Lung (tissue), 12 donors: ENCODE data around the gene NUP188. TPM values are rescaled to one million over a fixed set of nuclear protein-coding genes. Genes with fewer than 3 reads are reported as not detected.

Experiments used
- ATAC-seq: fragments of 200-7000 bp; cut with Tn5 transposase; one replicate; pipeline ENCODE4 v1.9.1; 2020; ENCODE audit warnings: moderate number of reproducible peaks; ENCODE audit not compliant: insufficient read depth, low FRiP score
- DNase-seq, 3 donors: peaks; one replicate each; pipeline ENCODE4 v3.0.0-alpha.2; 2013 to 2017
- H3K27ac ChIP-seq, 2 donors: one replicate each; pipeline ENCODE4 v1.5.1; 2013; ENCODE audit warnings: mild to moderate bottlenecking in 2 of 2, moderate library complexity in 2 of 2, control low read depth in 1 of 2, inconsistent platforms in 1 of 2, low read depth in 1 of 2, low read length in 1 of 2
- H3K27me3 ChIP-seq, 3 donors: one replicate each; pipeline ENCODE4 v1.5.1; 2013; ENCODE audit warnings: low read length in 2 of 3; ENCODE audit not compliant: control insufficient read depth in 3 of 3, insufficient read depth in 3 of 3
- H3K36me3 ChIP-seq, 4 donors: one replicate each; pipeline ENCODE4 v1.5.1; 2013; ENCODE audit warnings: low read length in 4 of 4, mild to moderate bottlenecking in 1 of 4, moderate library complexity in 1 of 4; ENCODE audit not compliant: control insufficient read depth in 4 of 4, insufficient read depth in 4 of 4
- H3K4me1 ChIP-seq, 5 donors: one replicate each; pipeline ENCODE4 v1.5.1; 2013; ENCODE audit warnings: low read length in 5 of 5, mild to moderate bottlenecking in 2 of 5, moderate library complexity in 1 of 5; ENCODE audit not compliant: control insufficient read depth in 5 of 5, insufficient read depth in 5 of 5
- H3K4me3 ChIP-seq: one replicate; pipeline ENCODE4 v1.5.1; 2013; ENCODE audit warnings: mild to moderate bottlenecking, control low read depth, moderate library complexity
- H3K9ac ChIP-seq, 2 donors: one replicate each; pipeline ENCODE4 v1.5.1; 2013; ENCODE audit warnings: low read length in 2 of 2, control low read depth in 1 of 2; ENCODE audit not compliant: insufficient read depth in 1 of 2
- H3K9me3 ChIP-seq, 4 donors: one replicate each; pipeline ENCODE4 v1.5.1; 2013; ENCODE audit warnings: low read length in 3 of 4, mild to moderate bottlenecking in 1 of 4, moderate library complexity in 1 of 4; ENCODE audit not compliant: control insufficient read depth in 4 of 4, insufficient read depth in 3 of 4
- WGBS, 2 donors: extraction: QIAGEN DNeasy Blood & Tissue Kit; methylation state at CpG; one replicate each; pipeline ENCODE4 v1.1.7; 2013; 5-methylcytosine and 5-hydroxymethylcytosine counted together
- polyA plus RNA-seq, 2 donors: library from polyadenylated mRNA; stranded (reverse); fragments of 200-250 nt; gene quantifications; one replicate each; pipeline ENCODE4 v1.2.1, GENCODE V29; 2013
- total RNA-seq, 2 donors: library from RNA; depleted of rRNA in 1 of 2; stranded (reverse); fragments of >200 nt in 1 of 2; gene quantifications; one replicate each; pipeline ENCODE4 v1.2.1, GENCODE V29; 2014 to 2021
- TF ChIP-seq, protein P1 (sequence below): IDR thresholded peaks from 2 replicates; pipeline ENCODE4 v1.5.1; 2012; ENCODE audit warnings: mild to moderate bottlenecking; ENCODE audit errors: control extremely low read depth, extremely low read depth
- donor health status: control.
- donor health status: control.
- donor health status: Bipolar disorder and iron deficiency.
- donor health status: healthy.
- donor health status: DM: yes; HTN: yes; CAD: no.

The NUP188 gene
- total and polyA plus RNA-seq, 4 donors: 17.0 to 48.5 (median 32.1) TPM

DNA sequence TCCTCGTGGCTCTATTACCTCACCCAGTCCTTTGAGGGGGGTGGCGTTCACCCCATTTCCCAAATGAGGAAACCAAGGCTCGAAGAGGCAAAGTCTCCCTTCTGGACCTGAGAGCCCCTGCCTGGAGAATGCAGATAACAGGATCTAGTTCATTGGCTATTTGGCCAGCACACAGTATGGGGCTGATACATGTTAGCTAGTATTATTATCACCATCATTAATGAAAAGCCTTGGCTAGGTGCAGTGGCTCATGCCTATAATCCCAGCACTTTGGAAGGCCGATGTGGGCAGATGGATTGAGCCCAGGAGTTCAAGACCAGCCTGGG is 76.4 kb downstream of the NUP188 start:
- no peak overlapping the region for H3K9ac ChIP-seq
- WGBS, 2 donors: 66 to 70% methylated on average over 4 of the region's 4 CpGs

DNA sequence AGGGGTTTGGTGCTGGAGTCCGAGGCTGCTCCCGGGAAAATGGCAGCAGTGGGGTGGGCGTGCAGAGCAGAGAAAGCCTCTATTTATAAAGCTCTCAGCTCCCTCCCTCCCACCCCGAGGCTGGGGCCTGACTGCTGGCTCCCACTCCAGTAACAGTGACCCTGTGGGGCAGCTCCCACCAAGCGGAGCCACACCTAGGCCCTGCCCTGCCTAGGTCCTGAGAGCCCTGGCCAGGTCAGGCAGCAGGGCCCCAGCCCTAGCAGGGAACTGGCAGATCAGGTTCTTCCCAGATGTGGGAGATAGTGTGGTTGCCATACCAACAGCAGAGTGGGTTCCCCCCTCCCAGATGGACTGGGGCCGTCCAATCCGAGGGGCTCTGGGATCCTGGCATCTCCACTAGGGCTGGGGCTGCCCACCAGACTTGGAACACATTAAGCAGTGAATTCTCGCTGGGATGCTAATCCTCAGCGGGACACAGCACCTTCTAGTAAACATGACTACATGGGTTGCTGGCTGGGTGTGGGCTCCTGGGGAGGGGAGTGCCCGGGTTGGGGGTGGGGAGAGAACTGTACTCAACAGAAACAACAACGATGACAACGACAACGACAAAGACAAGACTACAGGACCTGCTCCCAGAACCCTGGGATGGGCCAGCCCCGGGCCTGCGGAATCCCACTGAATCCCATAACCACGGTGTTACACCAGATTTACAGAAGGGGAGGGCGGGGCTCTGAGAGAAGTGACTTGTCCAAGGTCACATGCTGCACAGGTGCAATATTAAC is 79.1 kb downstream of the NUP188 start:
- Histone ChIP-seq H3K27ac (peak overlapping the region in 1 of 2 donors; percentile 60), H3K36me3 (no peaks in the 10 kb centered on the region), H3K4me1 (peaks cover 0 to 13% (median 5%) of the 10 kb centered on the region in 5 donors), H3K4me3 (no peak overlapping the region), H3K9me3 (no peaks in the 10 kb centered on the region), H3K27me3 (no peaks in the 10 kb centered on the region), H3K9ac (no peak overlapping the region)
- 52 to 75% methylated on average over 17 of the region's 17 CpGs for WGBS, 2 donors
- ATAC-seq (no peak), DNase-seq (peak; percentile 51 to 66 (median 65))
- TF ChIP-seq, protein P1, sequence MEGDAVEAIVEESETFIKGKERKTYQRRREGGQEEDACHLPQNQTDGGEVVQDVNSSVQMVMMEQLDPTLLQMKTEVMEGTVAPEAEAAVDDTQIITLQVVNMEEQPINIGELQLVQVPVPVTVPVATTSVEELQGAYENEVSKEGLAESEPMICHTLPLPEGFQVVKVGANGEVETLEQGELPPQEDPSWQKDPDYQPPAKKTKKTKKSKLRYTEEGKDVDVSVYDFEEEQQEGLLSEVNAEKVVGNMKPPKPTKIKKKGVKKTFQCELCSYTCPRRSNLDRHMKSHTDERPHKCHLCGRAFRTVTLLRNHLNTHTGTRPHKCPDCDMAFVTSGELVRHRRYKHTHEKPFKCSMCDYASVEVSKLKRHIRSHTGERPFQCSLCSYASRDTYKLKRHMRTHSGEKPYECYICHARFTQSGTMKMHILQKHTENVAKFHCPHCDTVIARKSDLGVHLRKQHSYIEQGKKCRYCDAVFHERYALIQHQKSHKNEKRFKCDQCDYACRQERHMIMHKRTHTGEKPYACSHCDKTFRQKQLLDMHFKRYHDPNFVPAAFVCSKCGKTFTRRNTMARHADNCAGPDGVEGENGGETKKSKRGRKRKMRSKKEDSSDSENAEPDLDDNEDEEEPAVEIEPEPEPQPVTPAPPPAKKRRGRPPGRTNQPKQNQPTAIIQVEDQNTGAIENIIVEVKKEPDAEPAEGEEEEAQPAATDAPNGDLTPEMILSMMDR: no peak

More for the DNA sequence above, 76.4 kb downstream of the NUP188 start:
- peaks cover 0 to 13% (median 5%) of the 10 kb centered on the region in 5 donors for H3K4me1 ChIP-seq
- TF ChIP-seq, protein P1: no peak
- no peak for ATAC-seq
- H3K9me3 ChIP-seq: no peaks in the 10 kb centered on the region
- no peaks in the 10 kb centered on the region for H3K27me3 ChIP-seq
- no peak for DNase-seq
- H3K4me3 ChIP-seq: no peak overlapping the region
- peaks cover 0 to 1% (median 0%) of the 10 kb centered on the region in 4 donors for H3K36me3 ChIP-seq
- H3K27ac ChIP-seq: no peak overlapping the region

DNA sequence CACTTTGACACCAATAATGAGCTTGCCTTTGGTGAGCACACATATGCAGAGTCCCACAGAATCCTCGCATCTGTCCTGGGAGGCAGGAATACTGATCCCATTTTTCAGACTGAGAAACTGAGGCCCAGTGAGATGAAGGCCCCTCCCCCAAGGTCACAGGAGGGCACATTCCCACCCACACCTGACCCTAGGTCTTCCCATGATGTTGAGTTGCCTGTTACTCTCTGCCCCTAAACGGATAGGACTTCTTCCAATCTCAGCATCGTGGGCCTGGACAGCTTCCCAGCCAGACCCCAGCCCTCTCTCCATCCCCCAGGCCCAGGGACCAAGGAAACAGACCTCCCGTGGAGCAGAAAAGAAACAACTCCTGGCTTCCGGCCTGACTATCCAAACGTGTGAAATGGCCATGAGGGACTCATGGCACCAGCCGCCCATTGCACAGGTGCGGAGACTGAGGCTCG is 79.8 kb downstream of the NUP188 start:
- WGBS, 2 donors: 30 to 47% methylated on average over 9 of the region's 9 CpGs
- no peaks in the 10 kb centered on the region for H3K36me3 ChIP-seq
- TF ChIP-seq, protein P1: no peak
- H3K4me1 ChIP-seq: peaks cover 0 to 13% (median 5%) of the 10 kb centered on the region in 5 donors
- H3K9ac ChIP-seq: peak overlapping the region in 1 of 2 donors; percentile 34
- peak overlapping the region; percentile 41 for H3K4me3 ChIP-seq
- H3K27me3 ChIP-seq: no peaks in the 10 kb centered on the region
- DNase-seq (peak in 1 of 3 donors; percentile 32), ATAC-seq (no peak)
- H3K27ac ChIP-seq: peak overlapping the region in 1 of 2 donors; percentile 63
- no peaks in the 10 kb centered on the region for H3K9me3 ChIP-seq
